Measurements from ENCODE around the gene TDRD9.

DNA sequence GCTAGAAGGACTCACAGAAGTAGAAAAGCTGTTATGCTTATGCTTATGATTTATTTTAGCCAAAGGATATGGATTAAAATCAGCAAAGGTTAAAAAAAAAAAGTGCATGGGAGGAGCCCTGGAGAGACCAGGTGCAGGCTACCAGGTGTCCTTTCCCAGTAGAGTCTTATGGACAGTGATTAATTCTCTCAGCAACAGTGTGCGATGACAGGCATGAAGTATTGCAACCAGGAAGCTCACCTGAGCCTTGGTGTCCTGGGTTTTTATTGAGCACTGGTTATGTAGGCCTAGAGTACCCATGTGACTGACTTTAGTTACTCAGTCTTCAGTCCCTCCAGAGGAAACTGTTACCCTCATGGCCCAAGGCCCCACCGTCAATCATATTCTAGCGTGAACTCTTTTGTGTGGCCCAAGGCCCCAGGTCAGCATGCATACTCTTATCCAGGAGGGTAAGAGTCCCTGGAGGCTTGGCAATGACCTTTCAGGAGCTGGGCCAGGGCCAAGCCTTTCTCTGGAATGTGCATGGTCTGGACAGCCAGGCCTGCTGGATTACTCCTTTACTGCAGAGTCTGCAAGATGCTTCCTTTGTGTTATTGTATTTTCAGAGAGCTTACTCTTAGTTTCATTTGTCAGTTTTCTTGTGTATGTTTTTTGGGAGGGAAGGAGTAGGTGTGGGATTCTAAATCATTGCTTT is 83.7 kb downstream of the TDRD9 start:
- TF ChIP-seq, protein P1, sequence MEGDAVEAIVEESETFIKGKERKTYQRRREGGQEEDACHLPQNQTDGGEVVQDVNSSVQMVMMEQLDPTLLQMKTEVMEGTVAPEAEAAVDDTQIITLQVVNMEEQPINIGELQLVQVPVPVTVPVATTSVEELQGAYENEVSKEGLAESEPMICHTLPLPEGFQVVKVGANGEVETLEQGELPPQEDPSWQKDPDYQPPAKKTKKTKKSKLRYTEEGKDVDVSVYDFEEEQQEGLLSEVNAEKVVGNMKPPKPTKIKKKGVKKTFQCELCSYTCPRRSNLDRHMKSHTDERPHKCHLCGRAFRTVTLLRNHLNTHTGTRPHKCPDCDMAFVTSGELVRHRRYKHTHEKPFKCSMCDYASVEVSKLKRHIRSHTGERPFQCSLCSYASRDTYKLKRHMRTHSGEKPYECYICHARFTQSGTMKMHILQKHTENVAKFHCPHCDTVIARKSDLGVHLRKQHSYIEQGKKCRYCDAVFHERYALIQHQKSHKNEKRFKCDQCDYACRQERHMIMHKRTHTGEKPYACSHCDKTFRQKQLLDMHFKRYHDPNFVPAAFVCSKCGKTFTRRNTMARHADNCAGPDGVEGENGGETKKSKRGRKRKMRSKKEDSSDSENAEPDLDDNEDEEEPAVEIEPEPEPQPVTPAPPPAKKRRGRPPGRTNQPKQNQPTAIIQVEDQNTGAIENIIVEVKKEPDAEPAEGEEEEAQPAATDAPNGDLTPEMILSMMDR (IDR thresholded peaks at IDR 0.05), result no peak
- TF ChIP-seq POLR2A (IDR thresholded peaks at IDR 0.05; ENCODE audit: low read depth), result no peak
- no peak for TF ChIP-seq EP300 (IDR thresholded peaks at IDR 0.05)

Measured in esophagus muscularis mucosa (tissue), 4 donors.